ENCODE data around the gene ABI1.

DNA sequence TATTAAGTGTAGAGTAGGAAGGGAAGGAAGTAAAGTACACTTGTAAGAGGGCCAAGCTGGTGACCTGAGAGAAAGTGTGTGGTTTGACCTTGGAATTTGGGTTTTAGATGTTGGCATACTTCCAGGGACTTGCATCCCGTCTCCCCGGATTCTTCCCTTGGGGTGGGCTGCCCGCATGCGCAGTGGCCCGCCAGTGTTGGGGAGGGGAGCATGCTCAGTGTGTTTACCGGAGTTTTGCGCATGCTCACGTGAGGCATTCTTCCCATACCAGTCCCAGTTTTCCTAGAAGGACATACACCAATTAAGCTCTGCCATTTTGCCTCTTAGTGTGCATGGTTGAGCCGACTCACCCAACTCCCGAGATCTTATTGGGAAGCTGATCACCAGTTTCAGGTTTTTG, 153.8 kb downstream of the ABI1 start:
- TF ChIP-seq POLR2A (IDR thresholded peaks at IDR 0.05) (no peak), EP300 (IDR thresholded peaks at IDR 0.05; ENCODE audit: low read depth) (no peak)
- TF ChIP-seq, protein P1, sequence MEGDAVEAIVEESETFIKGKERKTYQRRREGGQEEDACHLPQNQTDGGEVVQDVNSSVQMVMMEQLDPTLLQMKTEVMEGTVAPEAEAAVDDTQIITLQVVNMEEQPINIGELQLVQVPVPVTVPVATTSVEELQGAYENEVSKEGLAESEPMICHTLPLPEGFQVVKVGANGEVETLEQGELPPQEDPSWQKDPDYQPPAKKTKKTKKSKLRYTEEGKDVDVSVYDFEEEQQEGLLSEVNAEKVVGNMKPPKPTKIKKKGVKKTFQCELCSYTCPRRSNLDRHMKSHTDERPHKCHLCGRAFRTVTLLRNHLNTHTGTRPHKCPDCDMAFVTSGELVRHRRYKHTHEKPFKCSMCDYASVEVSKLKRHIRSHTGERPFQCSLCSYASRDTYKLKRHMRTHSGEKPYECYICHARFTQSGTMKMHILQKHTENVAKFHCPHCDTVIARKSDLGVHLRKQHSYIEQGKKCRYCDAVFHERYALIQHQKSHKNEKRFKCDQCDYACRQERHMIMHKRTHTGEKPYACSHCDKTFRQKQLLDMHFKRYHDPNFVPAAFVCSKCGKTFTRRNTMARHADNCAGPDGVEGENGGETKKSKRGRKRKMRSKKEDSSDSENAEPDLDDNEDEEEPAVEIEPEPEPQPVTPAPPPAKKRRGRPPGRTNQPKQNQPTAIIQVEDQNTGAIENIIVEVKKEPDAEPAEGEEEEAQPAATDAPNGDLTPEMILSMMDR (IDR thresholded peaks at IDR 0.05) = no peak

All from transverse colon (tissue), 3 donors.